HCT116 (cell line): ENCODE measurements around the gene CPT1B.

Experiments
- CEBPB ChIP-seq: IDR thresholded peaks from 2 replicates; pipeline ENCODE4 v1.6.1; 2012; ENCODE audit warnings: low read depth
- CTCF ChIP-seq, 3 experiments: fragments of 200-600 bp in 1 of 3; sonication (generic) in 1 of 3; IDR thresholded peaks in 2 of 3; conservative IDR thresholded peaks in 1 of 3; 2 replicates each; pipeline ENCODE4 v1.5.1; 2012 to 2017; ENCODE audit warnings: low read depth in 2 of 3, low read length in 2 of 3, antibody characterized with exemption in 1 of 3, borderline replicate concordance in 1 of 3, control low read depth in 1 of 3, mild to moderate bottlenecking in 1 of 3, mixed read lengths in 1 of 3, mixed run types in 1 of 3, moderate library complexity in 1 of 3; ENCODE audit not compliant: insufficient read depth in 1 of 3
- ELF1 ChIP-seq: IDR thresholded peaks from 2 replicates; pipeline ENCODE4 v1.6.1; 2012; ENCODE audit warnings: low read depth, borderline replicate concordance
- EZH2 ChIP-seq: fragments of 200-600 bp; sonication (generic); IDR thresholded peaks from 2 replicates; pipeline ENCODE4 v1.6.1; 2017; ENCODE audit warnings: antibody characterized with exemption, mixed run types
- MAX ChIP-seq: IDR thresholded peaks from 2 replicates; pipeline ENCODE4 v1.6.1; 2012
- POLR2AphosphoS5 ChIP-seq: IDR thresholded peaks from 2 replicates; pipeline ENCODE4 v1.6.1; 2011; ENCODE audit warnings: mild to moderate bottlenecking, low read depth, low read length, moderate library complexity
- SIN3A ChIP-seq: IDR thresholded peaks from 2 replicates; pipeline ENCODE4 v1.6.1; 2012; ENCODE audit warnings: low read depth
- TCF7L2 ChIP-seq: IDR thresholded peaks from 2 replicates; pipeline ENCODE4 v1.7.0; 2011; ENCODE audit warnings: borderline replicate concordance, inconsistent platforms; ENCODE audit not compliant: insufficient read depth, insufficient read length; ENCODE audit errors: extremely low read depth
- YY1 ChIP-seq: IDR thresholded peaks from 2 replicates; pipeline ENCODE4 v1.6.1; 2011; ENCODE audit warnings: low read length, low read depth, moderate library complexity, mild to moderate bottlenecking; ENCODE audit not compliant: insufficient replicate concordance; ENCODE audit errors: extremely low read depth
- ZBTB33 ChIP-seq: IDR thresholded peaks from 2 replicates; pipeline ENCODE4 v1.6.1; 2011; ENCODE audit warnings: mild to moderate bottlenecking, low read length, moderate library complexity; ENCODE audit not compliant: insufficient replicate concordance; ENCODE audit errors: extremely low read depth

- no peak for TF ChIP-seq CTCF (IDR thresholded peaks at IDR 0.05 in 2 of 3, conservative IDR thresholded peaks at IDR 0.05 in 1 of 3; ENCODE audit: borderline replicate concordance in 1 of 3, insufficient read depth in 1 of 3, low read depth in 2 of 3, low read length in 2 of 3)
- no peak for TF ChIP-seq SIN3A
- TF ChIP-seq TCF7L2 = no peak
- TF ChIP-seq POLR2AphosphoS5 = no peak
- no peak for TF ChIP-seq ZBTB33
- TF ChIP-seq CEBPB = no peak
- TF ChIP-seq ELF1 = no peak
- no peak for TF ChIP-seq EZH2
- TF ChIP-seq MAX = no peak
- TF ChIP-seq YY1 = no peak
Measured at GRCh38 chr22:50605002-50605612, 26.9 kb upstream of the CPT1B start.
